GM21619 (cell line): ENCODE results near the gene CCSER1.
"Not testable (repeated sequence)": the region's sequence is repeated elsewhere in the genome, so short reads cannot be mapped to it uniquely, and the experiment has no call there.

ENCODE experiments used
- ATAC-seq: cut with Tn5 transposase; IDR thresholded peaks from one replicate; pipeline ENCODE4 v1.9.1; 2021; ENCODE audit not compliant: unreplicated experiment

Gene CCSER1

DNA sequence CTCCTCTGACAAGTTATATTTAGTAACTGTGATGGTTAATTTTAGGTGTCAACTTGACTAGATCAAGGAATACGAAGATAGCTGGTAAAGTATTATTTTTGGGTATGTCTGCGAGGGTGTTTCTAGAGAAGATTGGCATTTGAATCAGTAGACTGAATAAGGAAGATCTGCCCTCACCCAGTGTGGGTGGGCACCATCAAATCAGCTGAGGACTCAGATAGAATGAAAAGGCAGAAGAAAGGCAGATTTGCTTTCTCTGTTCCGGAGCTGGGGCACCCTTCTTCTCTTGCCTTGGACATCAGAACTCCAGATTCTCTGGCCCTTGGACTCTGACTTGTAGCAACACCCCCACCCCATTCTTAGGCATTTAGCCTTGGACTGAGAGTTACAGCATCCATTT, 981.6 kb downstream of the CCSER1 start:
- no peak for ATAC-seq

DNA sequence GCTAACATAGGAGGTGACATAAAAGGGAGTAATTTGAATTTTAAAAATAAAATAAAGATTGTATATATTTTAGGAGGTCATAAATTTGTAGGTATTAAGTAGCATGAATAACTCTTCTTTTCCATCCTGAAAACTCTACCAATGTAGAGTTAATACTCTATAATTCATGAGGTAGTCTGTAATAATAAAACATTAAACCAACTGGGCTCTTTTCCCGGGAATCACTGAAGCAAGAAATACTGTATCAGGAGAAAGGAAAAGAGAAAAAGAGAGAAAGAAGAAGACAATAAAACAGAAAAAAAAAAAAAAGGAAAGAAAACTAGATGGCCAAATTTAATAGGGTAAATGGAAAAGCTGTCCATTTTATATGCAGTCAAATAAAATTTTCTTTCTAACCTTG, 984.4 kb downstream of the CCSER1 start:
- no peak for ATAC-seq

DNA sequence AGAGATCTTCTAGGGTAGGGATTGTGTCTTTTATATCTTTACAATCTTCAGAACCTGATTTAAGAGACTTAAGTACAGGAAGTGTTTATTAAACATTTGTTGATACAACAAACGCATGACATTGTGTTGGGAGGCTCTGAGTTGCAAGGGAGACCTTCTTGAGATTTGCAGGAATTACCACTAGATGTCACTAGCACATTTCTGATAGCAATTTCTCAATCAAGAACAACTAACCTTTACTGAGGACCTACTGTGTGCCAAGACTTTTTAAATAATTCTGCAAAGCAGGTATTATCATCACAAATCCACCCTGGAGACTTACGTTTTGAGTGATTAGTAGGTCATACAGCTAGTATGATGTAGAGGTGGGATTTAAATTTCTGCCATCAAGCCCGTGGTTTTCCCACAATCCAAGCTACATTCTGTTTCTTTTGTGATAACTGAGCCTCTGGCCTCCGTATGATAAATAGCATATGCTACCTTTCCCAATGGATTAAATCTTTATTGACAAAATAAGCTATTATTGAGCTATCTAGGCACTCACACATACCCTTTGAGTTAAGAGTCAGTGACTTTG, 986.0 kb downstream of the CCSER1 start:
- peak; percentile 48 for ATAC-seq

DNA sequence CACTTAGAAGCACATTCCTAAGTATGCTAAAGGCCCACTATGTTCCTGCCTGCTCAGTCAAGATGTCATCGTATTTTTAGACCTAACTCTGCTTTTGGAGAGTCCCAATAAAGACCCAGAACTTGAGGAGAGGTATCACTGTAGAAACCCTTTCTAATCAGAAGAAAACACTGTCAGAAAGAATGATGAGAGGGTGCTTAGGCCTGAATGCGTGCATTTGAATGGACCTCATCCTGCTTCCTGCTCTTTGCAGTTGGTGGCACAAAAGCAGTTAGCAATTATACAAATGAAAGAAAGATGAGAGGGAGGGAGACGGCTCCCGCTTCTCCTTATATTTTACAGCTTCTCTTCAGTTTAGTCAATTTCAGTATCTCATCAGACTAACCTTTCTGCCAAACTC, 987.2 kb downstream of the CCSER1 start:
- no peak for ATAC-seq

DNA sequence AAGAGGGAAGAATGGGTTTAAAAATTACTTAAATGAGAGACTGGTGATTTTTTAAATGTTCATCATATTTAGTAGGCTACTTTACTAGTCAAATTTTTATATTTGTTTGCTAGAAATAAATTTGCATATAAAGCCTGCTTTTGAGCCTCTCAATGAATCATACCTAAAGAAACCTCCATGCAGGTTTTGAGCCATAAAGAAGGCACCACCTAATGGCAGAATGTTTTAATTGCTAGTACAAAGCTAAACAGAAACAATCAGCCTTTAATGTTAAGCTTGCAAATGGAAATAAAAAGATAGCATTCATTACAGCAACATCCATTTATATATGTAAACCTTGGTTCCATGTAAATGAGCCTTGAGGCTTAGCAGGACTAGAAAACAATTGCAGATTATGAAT, 989.7 kb downstream of the CCSER1 start:
- no peak for ATAC-seq

DNA sequence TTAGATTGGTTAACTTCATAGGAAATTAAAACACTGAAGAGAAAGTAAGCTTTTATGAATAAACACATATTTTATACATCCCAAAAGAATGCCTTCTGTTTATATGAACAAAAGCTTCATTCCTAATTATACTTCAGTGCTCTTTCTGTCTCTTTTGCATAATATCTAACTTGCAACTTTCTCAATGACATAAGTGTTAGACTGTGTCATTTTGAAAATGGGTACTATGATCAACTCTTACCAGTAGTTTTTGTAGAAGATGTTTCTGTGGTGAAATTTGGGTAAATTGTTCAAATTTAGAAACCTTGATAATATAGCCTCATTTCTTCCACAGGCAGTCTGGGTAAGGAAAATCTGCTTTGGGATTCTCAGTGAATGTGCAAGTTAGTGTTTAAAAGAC, 991.4 kb downstream of the CCSER1 start:
- peak; percentile 94 for ATAC-seq

DNA sequence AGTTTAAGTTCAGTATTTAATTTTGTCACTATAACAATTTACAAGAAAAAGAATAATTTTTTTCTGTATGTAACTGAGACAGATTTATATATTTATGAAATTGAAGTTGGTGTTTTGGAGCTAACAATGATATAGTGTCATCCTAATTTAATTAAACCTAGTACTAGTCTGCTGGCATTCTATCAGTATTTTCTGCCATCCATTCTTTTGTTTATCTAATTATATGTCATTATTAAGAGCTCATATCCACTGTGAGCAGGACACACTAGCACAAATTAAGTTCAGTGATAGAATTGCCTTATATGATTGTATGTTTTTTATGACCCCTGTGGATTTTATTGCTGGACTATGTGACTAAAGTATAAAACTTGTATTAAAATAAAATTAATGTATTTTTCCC, 996.5 kb downstream of the CCSER1 start:
- no peak for ATAC-seq

DNA sequence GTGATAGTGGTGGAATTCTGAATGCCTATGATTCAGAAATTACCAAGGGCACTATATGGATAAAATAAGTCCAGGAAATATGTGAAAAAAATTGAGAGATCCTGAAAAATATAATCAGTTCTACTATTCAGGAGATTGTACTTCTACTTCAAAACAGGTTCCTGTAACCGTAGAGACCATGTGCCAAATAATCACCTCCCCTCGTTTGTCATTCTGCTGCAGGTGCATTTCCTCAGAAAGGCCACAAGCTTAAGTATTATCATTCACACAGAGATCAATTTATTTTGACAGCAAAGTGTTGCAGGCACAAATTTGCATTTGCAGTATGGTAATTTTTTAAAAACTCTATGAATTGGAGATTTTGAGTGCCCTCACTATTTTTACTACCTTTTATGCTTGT, 1000.0 kb downstream of the CCSER1 start:
- ATAC-seq = no peak

DNA sequence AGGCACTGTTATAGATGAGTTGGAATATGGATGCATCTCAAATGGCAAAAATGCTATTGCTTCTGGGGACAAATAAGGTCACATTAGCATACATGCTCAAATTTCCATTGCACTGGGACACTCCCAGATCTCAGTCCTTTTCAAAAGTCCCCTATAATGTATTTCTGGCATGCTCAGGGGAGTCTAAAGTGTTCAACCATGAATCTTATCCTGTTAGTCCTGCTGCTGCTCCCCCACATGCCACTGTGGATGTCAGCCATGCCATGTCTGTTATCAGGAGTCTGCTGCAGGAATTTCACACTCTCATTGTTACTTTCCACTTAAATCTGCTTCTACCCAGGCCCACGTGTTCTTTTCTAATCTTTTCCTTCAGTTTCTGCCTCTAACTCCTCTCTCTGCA, 1000.6 kb downstream of the CCSER1 start:
- no peak for ATAC-seq

DNA sequence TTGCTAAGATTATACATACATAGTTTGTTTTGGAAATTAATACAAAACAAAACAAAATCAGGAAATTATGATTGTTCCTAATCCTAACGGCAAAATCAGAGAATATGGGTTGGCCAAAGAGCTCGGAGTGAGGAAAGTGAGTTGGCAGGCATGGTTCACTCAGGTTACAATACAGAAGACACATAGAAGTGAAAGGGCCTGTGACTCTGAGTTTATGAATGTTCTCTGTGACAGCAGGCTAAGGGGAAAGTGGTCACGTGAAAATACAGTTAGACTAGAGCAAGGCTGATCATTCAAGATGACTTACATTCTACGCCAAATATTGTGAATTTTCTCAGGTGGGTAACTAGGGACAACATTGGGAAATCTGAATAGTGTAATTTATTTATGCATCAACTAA, 1001.3 kb downstream of the CCSER1 start:
- ATAC-seq = no peak

DNA sequence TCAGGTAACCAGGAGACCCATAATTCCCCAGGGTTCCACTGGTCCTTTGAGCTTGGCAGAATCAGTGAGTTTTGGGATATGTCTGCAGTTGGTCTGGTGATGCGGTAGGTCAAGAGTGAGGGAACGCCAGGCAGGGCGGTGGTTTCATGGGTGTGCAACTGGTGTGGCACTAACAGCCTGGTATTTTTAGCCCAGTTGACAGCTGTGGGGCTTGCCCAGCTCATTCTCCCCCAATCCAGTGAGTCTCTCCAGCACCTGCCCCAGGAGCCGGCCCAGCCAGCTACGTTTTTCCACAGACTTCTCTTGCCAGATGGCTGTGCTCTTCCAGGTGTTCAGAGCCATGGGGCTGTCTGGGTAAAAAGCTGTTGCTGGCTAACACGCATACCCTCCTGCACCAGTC, 1019.9 kb downstream of the CCSER1 start:
- ATAC-seq = no peak

DNA sequence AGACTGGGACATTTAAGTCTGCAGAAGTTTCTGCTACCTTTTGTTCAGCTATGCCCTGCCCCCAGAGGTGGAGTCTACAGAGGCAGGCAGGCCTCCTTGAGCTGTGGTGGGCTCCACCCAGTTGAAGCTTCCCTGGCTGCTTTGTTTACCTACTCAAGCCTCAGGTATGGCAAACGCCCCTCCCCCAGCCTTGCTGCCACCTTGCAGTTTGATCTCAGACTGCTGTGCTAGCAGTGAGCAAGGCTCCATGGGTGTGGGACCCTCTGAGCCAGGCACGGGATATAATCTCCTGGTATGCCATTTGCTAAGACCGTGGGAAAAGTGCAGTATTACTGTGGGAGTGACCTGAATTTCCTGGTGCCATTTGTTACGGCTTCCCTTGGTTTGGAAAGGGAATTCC, 1026.8 kb downstream of the CCSER1 start:
- ATAC-seq = not testable (repeated sequence)

DNA sequence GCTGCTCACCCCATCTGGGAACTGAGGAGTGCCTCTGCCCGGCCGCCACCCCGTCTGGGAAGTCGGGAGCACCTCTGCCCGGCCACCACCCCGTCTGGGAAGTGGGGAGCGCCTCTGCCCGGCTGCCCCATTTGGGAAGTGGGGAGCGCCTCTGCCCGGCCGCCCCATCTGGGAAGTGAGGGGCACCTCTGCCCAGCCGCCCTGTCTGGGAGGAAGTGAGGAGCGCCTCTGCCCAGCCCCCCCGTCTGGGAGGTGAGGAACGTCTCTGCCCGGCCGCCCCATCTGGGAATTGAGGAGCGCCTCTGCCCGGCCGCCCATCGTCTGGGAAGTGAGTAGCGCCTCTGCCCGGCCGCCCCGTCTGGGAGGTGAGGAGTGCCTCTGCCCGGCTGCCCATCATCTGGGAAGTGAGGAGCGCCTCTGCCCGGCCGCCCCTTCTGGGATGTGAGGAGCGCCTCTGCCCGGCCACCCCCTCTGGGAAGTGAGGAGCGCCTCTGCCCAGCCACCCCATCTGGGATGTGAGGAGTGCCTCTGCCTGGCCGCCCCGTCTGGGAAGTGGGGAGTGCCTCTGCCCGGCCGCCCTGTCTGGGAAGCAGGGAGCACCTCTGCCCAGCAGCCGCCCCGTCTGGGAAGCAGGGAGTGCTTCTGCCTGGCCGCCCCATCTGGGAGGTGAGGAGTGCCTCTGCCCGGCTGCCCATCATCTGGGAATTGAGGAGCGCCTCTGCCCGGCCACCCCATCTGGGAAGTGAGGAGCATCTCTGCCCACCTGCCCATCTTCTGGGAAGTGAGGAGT, 1040.9 kb downstream of the CCSER1 start:
- ATAC-seq = not testable (repeated sequence)

DNA sequence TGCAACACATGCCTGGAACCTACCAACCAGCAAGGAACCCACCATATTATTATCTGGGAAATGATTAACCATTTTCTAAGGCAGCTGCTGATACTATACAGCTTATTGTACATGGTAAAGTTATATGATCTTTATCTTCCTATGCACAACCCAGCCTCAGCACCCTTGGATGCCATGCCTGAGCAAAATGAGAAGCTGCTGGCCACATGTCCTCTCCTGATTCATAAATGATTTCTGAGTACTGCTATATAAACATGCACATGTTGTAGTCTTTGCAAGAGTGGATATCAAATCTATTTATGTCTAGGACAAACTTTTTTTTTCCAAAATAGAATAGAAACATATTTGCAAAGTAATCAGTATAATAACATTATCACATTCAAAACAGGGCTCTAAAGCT, 1043.6 kb downstream of the CCSER1 start:
- no peak for ATAC-seq

DNA sequence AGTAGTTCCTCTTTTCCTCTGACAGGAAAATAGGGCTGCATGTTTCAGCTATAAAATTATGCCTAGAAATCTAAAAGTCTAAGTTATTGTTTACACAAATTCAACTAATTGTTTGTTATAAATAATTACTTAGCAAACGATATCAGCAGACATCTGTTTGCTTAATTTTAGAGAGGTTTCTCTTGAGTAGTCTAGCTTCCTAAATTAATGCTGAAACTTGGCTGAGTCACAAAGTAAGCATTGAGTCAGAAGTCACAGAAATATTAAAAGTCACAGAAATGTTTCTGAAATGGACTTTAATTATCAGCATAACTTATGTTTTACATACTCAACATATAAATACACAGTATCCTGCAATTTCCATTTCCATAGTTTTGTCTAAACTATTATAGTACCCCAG, 1044.0 kb downstream of the CCSER1 start:
- ATAC-seq = no peak

DNA sequence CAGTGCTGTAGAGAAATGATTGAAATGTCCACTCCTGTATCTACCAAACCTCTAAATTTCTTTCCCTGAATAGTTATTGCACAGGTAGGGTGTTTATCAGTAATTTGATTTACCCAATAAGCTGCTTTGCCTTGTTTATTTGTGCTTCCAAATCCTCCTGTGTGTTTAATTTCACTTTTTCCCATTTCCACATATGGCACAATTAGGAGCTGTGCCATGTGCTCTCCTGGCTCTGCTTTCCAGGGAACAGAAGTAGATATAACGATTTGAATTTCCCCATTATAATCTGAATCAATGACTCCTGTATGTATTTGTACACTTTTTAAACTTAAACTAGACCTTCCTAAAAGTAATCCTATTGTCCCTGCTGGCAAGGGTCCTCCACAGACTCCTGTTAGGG, 1057.9 kb downstream of the CCSER1 start:
- not testable (repeated sequence) for ATAC-seq

DNA sequence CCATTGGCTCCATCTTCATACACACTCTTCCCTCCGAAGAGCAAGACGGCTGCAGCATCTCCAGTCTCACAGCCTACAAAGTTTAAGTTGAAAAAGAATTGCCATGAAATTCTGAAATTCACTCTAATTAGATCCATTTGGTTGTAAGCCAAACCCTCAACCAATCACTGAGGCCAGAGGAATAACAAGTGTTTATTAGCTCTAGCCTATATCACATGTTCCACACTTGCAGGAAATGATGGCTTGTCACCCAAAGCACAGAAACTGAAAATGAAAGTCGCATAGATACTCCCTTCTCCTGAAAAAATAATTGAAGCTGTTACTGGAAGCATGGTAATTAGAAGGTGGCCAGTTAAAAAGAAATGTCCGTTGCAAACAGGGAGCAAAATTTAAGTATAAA, 1071.8 kb downstream of the CCSER1 start:
- peak; percentile 77 for ATAC-seq

DNA sequence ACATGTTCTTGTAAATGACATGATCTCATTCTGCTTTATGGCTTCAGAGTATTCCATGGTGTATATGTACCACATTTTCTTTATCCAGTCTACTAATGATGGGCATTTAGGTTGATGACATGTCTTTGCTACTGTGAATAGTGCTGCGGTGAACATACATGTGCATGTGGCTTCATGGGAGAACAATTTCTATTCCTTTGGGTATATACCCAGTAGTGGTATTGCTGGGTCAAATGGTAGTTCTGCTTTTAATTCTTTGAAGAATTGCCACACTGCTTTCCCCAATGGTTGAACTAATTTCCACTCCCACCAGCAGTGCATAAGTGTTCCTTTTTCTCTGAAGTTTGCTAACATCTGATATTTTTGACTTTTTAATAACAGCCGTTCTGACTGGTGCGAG, 1080.3 kb downstream of the CCSER1 start:
- no peak for ATAC-seq

DNA sequence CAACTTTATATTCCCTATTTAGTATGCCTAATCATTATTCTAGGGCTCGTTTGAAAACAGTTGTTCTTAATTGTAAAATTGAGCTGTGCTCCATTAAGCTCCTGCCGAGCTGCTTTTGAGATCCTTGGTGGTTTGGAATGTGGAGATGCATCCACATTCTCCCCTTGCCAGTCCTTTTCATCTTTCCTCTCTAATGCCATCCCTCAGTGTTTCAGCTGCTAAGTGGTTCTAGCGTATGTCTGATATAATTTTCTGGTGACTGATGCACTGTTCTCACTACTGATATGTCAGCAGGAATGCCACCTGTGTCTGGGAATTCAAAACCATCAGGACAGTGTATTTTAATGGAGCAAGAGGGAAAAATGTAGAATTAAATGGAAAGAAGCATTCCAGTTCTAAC, 1085.0 kb downstream of the CCSER1 start:
- ATAC-seq = no peak

DNA sequence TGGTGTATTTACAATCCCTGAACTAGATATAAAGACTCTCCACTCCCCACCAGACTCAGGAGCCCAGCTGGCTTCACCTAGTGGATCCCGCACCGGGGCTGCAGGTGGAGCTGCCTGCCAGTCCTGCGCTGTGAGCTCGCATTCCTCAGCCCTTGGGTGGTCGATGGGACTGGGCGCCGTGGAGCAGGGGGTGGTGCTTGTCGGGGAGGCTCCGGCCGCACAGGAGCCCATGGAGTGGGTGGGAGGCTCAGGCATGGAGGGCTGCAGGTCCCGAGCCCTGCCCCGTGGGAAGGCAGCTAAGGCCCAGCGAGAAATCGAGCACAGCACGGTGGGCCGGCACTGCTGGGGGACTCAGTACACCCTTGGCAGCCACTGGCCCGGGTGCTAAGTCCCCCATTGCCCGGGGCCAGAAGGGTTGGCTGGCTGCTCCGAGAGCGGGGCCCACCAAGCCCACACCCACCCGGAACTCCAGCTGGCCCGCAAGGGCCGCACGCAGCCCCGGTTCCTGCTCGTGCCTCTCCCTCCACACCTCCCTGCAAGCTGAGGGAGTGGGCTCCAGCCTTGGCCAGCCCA, 1090.7 kb downstream of the CCSER1 start:
- ATAC-seq = not testable (repeated sequence)

DNA sequence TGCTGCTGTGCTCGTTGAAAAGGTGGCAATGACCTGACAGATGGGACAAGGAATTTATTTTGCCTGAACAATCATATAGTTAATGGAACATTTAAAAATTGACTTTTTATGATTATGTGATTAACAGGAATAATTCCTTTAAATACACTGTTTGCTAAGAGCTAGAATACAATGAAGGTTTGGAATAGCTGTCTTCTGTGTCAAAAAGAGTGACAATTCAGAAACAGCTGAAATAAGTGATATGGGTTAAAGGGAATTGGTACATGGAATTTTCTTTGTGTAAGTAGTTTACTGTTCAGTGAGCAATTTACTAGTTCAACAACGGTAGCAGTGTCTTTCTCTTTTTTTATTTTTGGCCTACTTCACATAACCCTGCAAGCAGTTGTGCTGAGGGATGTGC, 1093.1 kb downstream of the CCSER1 start:
- no peak for ATAC-seq

DNA sequence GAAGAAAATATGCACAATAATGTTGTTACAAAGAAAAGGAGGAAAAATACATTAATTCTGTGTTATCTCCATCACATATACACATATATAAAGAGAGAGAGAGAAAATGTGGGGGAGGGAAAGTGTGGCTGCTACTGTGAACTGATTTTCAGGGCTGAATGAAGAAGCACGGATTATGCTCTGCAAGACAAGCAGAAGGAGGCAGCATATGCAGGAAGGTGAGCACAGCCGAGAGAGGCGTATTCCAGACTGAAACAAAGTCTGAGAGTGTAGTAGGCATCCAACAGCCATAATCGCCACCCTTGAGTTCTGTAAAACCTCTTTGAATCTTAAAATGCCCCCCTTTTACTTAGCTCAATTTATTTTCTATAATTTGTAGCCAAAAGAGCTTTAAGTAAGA, 1094.8 kb downstream of the CCSER1 start:
- no peak for ATAC-seq

DNA sequence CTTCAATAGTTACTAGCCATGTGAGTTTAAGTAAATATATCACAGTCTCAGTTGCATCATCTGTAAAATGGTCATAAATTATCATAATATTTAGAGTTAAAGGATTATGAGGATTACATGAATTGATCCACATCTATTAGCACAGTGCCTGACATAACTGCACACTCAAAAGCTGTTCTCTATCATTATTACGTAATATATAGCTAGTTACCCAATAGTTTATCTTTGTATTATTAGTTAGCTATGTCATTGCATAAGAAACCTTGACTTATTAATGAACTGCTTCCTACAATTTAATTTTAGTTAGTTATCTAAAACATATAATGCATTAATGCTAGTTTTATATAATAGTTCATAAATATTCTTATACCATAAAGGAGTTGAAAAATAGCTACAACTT, 1099.7 kb downstream of the CCSER1 start:
- no peak for ATAC-seq
